IMR-90 (cell line): ENCODE data around the gene ABHD5. TPM values are rescaled to one million over a fixed set of nuclear protein-coding genes. Genes with fewer than 3 reads are reported as not detected.

Source experiments
- ATAC-seq: fragments of 200-7000 bp; cut with Tn5 transposase; 2 replicates; pipeline ENCODE4 v1.9.1; 2020; ENCODE audit warnings: low read depth, mild to moderate bottlenecking, moderate library complexity
- BruUV-seq: library from RNA; stranded (reverse); fragments of 400-500 nt; replicated peaks from 2 replicates; lab custom pipeline; 2021; lab: Mats Ljungman, UMichigan
- CTCF ChIA-PET: fragments of 300-600 bp; formaldehyde crosslinking; extraction: SDS; loops from one replicate; lab custom pipeline; 2021; ENCODE audit warnings: antibody characterized with exemption; lab: Yijun Ruan, JAX
- POLR2A ChIA-PET: fragments of 300-600 bp; sonication (Branson Sonifier 250); formaldehyde crosslinking; loops from one replicate; lab custom pipeline; 2022; ENCODE audit warnings: antibody characterized with exemption; ENCODE audit not compliant: unreplicated experiment; lab: Charles Lee
- DNase-seq: peaks from one replicate; pipeline ENCODE4 v3.0.0; 2013
- H2AFZ ChIP-seq: replicated peaks from 2 replicates; pipeline ENCODE3; 2013; ENCODE audit warnings: low read length, mild to moderate bottlenecking; ENCODE audit not compliant: poor library complexity
- H2AK5ac ChIP-seq: 2 replicates; pipeline ENCODE4 v1.6.1; 2013; ENCODE audit warnings: low read depth, low read length, inconsistent platforms
- H2AK9ac ChIP-seq: replicated peaks from 2 replicates; pipeline ENCODE3; 2013; ENCODE audit warnings: mild to moderate bottlenecking, low read depth, low read length, moderate library complexity; ENCODE audit not compliant: poor library complexity
- H2BK120ac ChIP-seq: 2 replicates; pipeline ENCODE4 v1.6.1; 2013; ENCODE audit warnings: low read depth, low read length, inconsistent platforms
- H2BK15ac ChIP-seq: 3 replicates; pipeline ENCODE4 v1.6.1; 2013; ENCODE audit warnings: low read depth, low read length, inconsistent platforms
- H2BK20ac ChIP-seq: 2 replicates; pipeline ENCODE4 v1.6.1; 2013; ENCODE audit warnings: low read depth, mild to moderate bottlenecking, inconsistent platforms, low read length, moderate library complexity
- H2BK5ac ChIP-seq: 2 replicates; pipeline ENCODE4 v1.6.1; 2013; ENCODE audit warnings: mild to moderate bottlenecking, low read depth, low read length, inconsistent platforms; ENCODE audit not compliant: poor library complexity, severe bottlenecking
- H3K14ac ChIP-seq: replicated peaks from 2 replicates; pipeline ENCODE4 v1.6.1; 2013; ENCODE audit warnings: low read depth, low read length, inconsistent platforms
- H3K18ac ChIP-seq: 2 replicates; pipeline ENCODE4 v1.6.1; 2013; ENCODE audit warnings: low read depth, low read length, control low read depth
- H3K23ac ChIP-seq: 2 replicates; pipeline ENCODE4 v1.6.1; 2013; ENCODE audit warnings: low read depth, low read length, inconsistent platforms
- H3K27ac ChIP-seq: 2 replicates; pipeline ENCODE4 v1.5.1; 2013; ENCODE audit warnings: mild to moderate bottlenecking, control low read depth, low read length; ENCODE audit not compliant: insufficient read depth
- H3K27me3 ChIP-seq: 2 replicates; pipeline ENCODE4 v1.6.1; 2013; ENCODE audit warnings: low read length; ENCODE audit not compliant: control insufficient read depth, insufficient read depth
- H3K36me3 ChIP-seq: 2 replicates; pipeline ENCODE4 v1.6.1; 2013; ENCODE audit warnings: low read length, mixed read lengths; ENCODE audit not compliant: control insufficient read depth, insufficient read depth
- H3K4ac ChIP-seq: 2 replicates; pipeline ENCODE4 v1.6.1; 2013; ENCODE audit warnings: low read depth, low read length, inconsistent platforms
- H3K4me1 ChIP-seq: 2 replicates; pipeline ENCODE4 v1.6.1; 2013; ENCODE audit warnings: low read length, mixed read lengths; ENCODE audit not compliant: control insufficient read depth, insufficient read depth
- H3K4me2 ChIP-seq: 2 replicates; pipeline ENCODE4 v1.6.1; 2013; ENCODE audit warnings: low read depth, mild to moderate bottlenecking, control low read depth, low read length, moderate library complexity
- H3K4me3 ChIP-seq: 2 replicates; pipeline ENCODE4 v1.5.1; 2013; ENCODE audit warnings: low read depth, mild to moderate bottlenecking, control low read depth, low read length, moderate library complexity; ENCODE audit not compliant: insufficient read depth
- H3K56ac ChIP-seq: 2 replicates; pipeline ENCODE4 v1.6.1; 2013; ENCODE audit warnings: low read length, inconsistent platforms; ENCODE audit not compliant: insufficient read depth; ENCODE audit errors: extremely low read depth
- H3K79me1 ChIP-seq, 2 experiments: 2 replicates each; pipeline ENCODE4 v1.6.1; 2013; ENCODE audit warnings: low read length in 2 of 2, inconsistent platforms in 1 of 2, low read depth in 1 of 2
- H3K9ac ChIP-seq: 2 replicates; pipeline ENCODE4 v1.6.1; 2013; ENCODE audit warnings: low read depth, low read length, control low read depth
- H3K9me1 ChIP-seq: 2 replicates; pipeline ENCODE4 v1.6.1; 2013; ENCODE audit warnings: low read length, inconsistent platforms; ENCODE audit not compliant: insufficient read depth
- H3K9me3 ChIP-seq: 2 replicates; pipeline ENCODE4 v1.6.1; 2013; ENCODE audit warnings: low read length; ENCODE audit not compliant: control insufficient read depth, insufficient read depth
- H4K20me1 ChIP-seq: 2 replicates; pipeline ENCODE4 v1.6.1; 2013; ENCODE audit warnings: low read length, inconsistent platforms; ENCODE audit not compliant: insufficient read depth
- H4K5ac ChIP-seq: 2 replicates; pipeline ENCODE4 v1.6.1; 2013; ENCODE audit warnings: mild to moderate bottlenecking, low read depth, low read length, control low read depth
- H4K8ac ChIP-seq, 2 experiments: 2 replicates each; pipeline ENCODE4 v1.6.1; 2013; ENCODE audit warnings: low read depth in 2 of 2, low read length in 2 of 2, control low read depth in 1 of 2, inconsistent platforms in 1 of 2
- H4K91ac ChIP-seq: 2 replicates; pipeline ENCODE4 v1.6.1; 2013; ENCODE audit warnings: low read depth, low read length, inconsistent platforms; ENCODE audit not compliant: insufficient read depth
- CEBPB ChIP-seq: IDR thresholded peaks from 2 replicates; pipeline ENCODE4 v1.6.1; 2012; ENCODE audit warnings: low read depth, low read length, improper control_type of control experiment
- MXI1 ChIP-seq: IDR thresholded peaks from 2 replicates; pipeline ENCODE4 v1.6.1; 2012; ENCODE audit warnings: low read depth, mild to moderate bottlenecking, low read length, moderate library complexity, borderline replicate concordance
- WGBS, 2 experiments: methylation state at CpG; one replicate each; pipeline versions ENCODE4 v1.1.5 to v1.1.7; 2013; ENCODE audit warnings: missing lambda C conversion rate in 2 of 2; ENCODE audit not compliant: insufficient read length in 1 of 2; ENCODE audit errors: extremely low coverage in 2 of 2; 5-methylcytosine and 5-hydroxymethylcytosine counted together
- dilution Hi-C: fragments of 300-500 bp; cut with HindIII; formaldehyde crosslinking; loops from one replicate; pipeline ENCODE4 v1.14.3; 2018; ENCODE audit warnings: low sequenced_read_pairs; ENCODE audit not compliant: unreplicated experiment
- in situ Hi-C: fragments of 300-500 bp; cut with MboI; formaldehyde crosslinking; loops from 3 replicates; pipeline ENCODE4 v1.14.3; 2019; ENCODE audit warnings: low sequenced_read_pairs, inconsistent platforms, mixed read lengths
- intact Hi-C: fragments of 100-400 bp; cut with micrococcal nuclease; formaldehyde crosslinking; loops from 2 replicates; pipeline ENCODE4 v1.10.0; 2022
- polyA plus RNA-seq, 3 experiments: library from polyadenylated mRNA; depleted of rRNA; stranded (reverse); fragments of >200 nt; gene quantifications; 2 replicates each; pipeline ENCODE4 v1.2.3, GENCODE V29; 2012; ENCODE audit warnings: low replicate concordance in 1 of 3
- total RNA-seq: library from RNA; depleted of rRNA; stranded (reverse); fragments of >200 nt; gene quantifications from 2 replicates; pipeline ENCODE4 v1.2.3, GENCODE V29; 2012

ABHD5 gene
- total and polyA plus RNA-seq, 2 of the 4 experiments (the other 2 are of a cell fraction), result 15.8 to 33.2 TPM

DNA sequence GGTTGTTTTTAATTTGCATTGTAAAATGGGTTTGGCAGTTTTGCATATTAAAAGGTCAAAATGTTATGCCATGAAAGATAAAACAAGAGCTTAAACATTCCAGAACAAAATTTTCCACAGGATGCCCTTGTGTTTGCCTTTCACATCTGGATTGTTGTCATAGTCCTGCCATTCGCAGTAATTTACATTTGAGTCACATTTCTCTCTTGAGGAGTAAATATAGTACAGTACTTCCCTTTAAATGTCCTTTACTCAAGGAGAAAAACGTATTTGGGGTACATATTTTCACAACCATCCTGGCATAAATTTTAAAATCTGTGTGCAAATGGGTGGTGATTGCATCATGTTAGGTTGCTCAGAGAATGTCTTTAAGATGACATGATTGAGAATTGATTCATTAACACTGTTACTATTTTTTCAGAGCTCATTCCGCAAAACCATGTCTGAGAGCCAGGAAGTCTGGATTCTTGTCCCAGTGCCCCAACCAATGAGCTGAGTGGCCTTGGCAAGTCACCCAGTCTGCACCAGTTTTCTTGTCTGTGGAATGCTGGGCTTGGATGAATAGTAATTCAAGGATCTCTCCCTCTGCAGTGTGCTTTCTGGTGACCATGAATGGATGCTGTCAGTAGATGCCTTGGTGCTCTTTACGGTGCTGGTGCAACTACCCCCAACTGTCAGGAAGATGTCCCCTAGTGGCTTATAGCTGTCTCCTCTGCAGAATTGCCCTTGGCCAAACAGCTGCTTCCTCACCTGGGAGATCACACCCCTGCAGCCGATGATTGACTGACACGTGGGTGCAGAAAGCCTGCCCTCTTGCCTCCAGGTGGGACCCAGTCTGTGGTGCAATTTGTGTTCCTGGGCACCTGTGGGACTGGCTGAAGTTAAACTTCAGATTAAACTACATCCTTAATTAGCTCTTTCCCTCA, 43.0 kb downstream of the ABHD5 start:
- Histone ChIP-seq H3K4me2 (peak overlapping the region; percentile 4; the same call in 1 of the 2 replicates), H3K14ac (peak overlapping the region; percentile 5), H3K18ac (peak overlapping the region; percentile 16; the same call in 1 of the 2 replicates), H4K8ac (peak overlapping the region in 1 of 2 experiments; percentile 23; a peak in 2 of 4 replicates), H3K9me3 (no peaks in the 10 kb centered on the region; the same call in 1 of the 2 replicates), H3K36me3 (peaks cover 9% of the 10 kb centered on the region), H3K4ac (peak overlapping the region; percentile 55), H2AK9ac (peak overlapping the region; percentile 68), H3K9ac (no peak overlapping the region), H3K23ac (peak overlapping the region; percentile 35; the same call in 1 of the 2 replicates), H3K27ac (peak overlapping the region; percentile 57), H3K79me1 (0 out of 4 replicates have a peak, but pooled peaks cover 0 to 6% of the 10 kb centered on the region in 2 experiments), H4K91ac (peak overlapping the region; percentile 30), H3K4me1 (peaks cover 35% of the 10 kb centered on the region), H3K9me1 (peaks cover 29% of the 10 kb centered on the region), H4K5ac (peak overlapping the region; percentile 43; the same call in 1 of the 2 replicates), H3K4me3 (no peak overlapping the region), H2BK5ac (peak overlapping the region; percentile 64), H4K20me1 (no peaks in the 10 kb centered on the region), H2BK15ac (0 out of 3 replicates have a peak overlapping the region, but pooled peaks have one; percentile 5), H3K27me3 (no peaks in the 10 kb centered on the region), H2AK5ac (peak overlapping the region; percentile 3), H2AFZ (peak overlapping the region; percentile 12), H2BK120ac (peak overlapping the region; percentile 30), H3K56ac (no peak overlapping the region; the same call in 1 of the 2 replicates), H2BK20ac (peak overlapping the region; percentile 75)
- peak; percentile 88 for TF ChIP-seq CEBPB
- TF ChIP-seq MXI1, result no peak
- 50% methylated on average over 2 of the region's 6 CpGs; no CpG with 5 or more reads in 1 of the 2 experiments for WGBS, 2 experiments
- dilution Hi-C loops (no loop called here), in situ Hi-C loops (no loop called here), intact Hi-C loops (no loop called here)
- DNase-seq (peak; percentile 51), ATAC-seq (peak; percentile 59)
- POLR2A ChIA-PET, result interaction anchor here (0.7 kb wide), 1 partner anchor 150 kb away, joined by 3 read pairs; no protein-coding TSS in a partner anchor
- BruUV-seq, result no TSS peak
- CTCF ChIA-PET, result interaction anchor here (0.5 to 1.4 kb wide), 6 partner anchors 10 to 1126 kb away, joined by 3 to 4 read pairs (median 3); no protein-coding TSS in a partner anchor
